DND-41 (cell line): ENCODE measurements around the gene TBC1D14.

Experiments
- EZH2 ChIP-seq: IDR thresholded peaks from 3 replicates; pipeline ENCODE4 v1.6.1; 2012; ENCODE audit warnings: borderline replicate concordance, low read depth, mild to moderate bottlenecking, moderate library complexity, low read length, inconsistent platforms; ENCODE audit not compliant: severe bottlenecking
- TF ChIP-seq, protein P1 (sequence below): IDR thresholded peaks from 2 replicates; pipeline ENCODE4 v1.5.1; 2012; ENCODE audit warnings: borderline replicate concordance, low read length, moderate library complexity, mild to moderate bottlenecking; ENCODE audit not compliant: poor library complexity, severe bottlenecking; ENCODE audit errors: extremely low read depth

GRCh38 chr4:7019367-7019766 lies 109.7 kb downstream of the TBC1D14 start:
- TF ChIP-seq, protein P1, sequence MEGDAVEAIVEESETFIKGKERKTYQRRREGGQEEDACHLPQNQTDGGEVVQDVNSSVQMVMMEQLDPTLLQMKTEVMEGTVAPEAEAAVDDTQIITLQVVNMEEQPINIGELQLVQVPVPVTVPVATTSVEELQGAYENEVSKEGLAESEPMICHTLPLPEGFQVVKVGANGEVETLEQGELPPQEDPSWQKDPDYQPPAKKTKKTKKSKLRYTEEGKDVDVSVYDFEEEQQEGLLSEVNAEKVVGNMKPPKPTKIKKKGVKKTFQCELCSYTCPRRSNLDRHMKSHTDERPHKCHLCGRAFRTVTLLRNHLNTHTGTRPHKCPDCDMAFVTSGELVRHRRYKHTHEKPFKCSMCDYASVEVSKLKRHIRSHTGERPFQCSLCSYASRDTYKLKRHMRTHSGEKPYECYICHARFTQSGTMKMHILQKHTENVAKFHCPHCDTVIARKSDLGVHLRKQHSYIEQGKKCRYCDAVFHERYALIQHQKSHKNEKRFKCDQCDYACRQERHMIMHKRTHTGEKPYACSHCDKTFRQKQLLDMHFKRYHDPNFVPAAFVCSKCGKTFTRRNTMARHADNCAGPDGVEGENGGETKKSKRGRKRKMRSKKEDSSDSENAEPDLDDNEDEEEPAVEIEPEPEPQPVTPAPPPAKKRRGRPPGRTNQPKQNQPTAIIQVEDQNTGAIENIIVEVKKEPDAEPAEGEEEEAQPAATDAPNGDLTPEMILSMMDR, result no peak
- no peak for TF ChIP-seq EZH2
